Keratinocyte (primary cell): ENCODE data around the gene CENPP. TPM values are rescaled to one million over a fixed set of nuclear protein-coding genes. Genes with fewer than 3 reads are reported as not detected.

Experiments used
- DNase-seq: peaks from one replicate; pipeline ENCODE4 v3.0.0-alpha.2; 2011; ENCODE audit warnings: low read depth, missing footprints, low spot score
- FAIRE-seq: peaks from 2 replicates; lab custom pipeline; 2011; peaks lifted over from hg19 to GRCh38; lab: Jason Lieb, UNC
- H2AFZ ChIP-seq: 2 replicates; pipeline ENCODE4 v1.6.0; 2012; ENCODE audit warnings: low read length, control low read depth, inconsistent platforms; ENCODE audit not compliant: control insufficient read depth
- H3K27ac ChIP-seq: 2 replicates; pipeline ENCODE4 v1.5.1; 2011; ENCODE audit warnings: low read length; ENCODE audit not compliant: control insufficient read depth, insufficient read depth
- H3K27me3 ChIP-seq: 3 replicates; pipeline ENCODE4 v1.6.0; 2011; ENCODE audit warnings: low read length; ENCODE audit not compliant: control insufficient read depth, insufficient read depth; ENCODE audit errors: extremely low read depth
- H3K36me3 ChIP-seq, 2 experiments: 2 replicates in 1 of 2; 3 replicates in 1 of 2; pipeline ENCODE4 v1.5.1; 2011; ENCODE audit warnings: low read length in 2 of 2, mild to moderate bottlenecking in 1 of 2; ENCODE audit not compliant: control insufficient read depth in 2 of 2, insufficient read depth in 2 of 2; ENCODE audit errors: extremely low read depth in 1 of 2
- H3K4me1 ChIP-seq: 3 replicates; pipeline ENCODE4 v1.5.1; 2011; ENCODE audit warnings: low read length; ENCODE audit not compliant: control insufficient read depth, insufficient read depth; ENCODE audit errors: extremely low read depth
- H3K4me2 ChIP-seq: 3 replicates; pipeline ENCODE4 v1.6.0; 2011; ENCODE audit warnings: low read depth, low read length; ENCODE audit not compliant: control insufficient read depth, insufficient read depth; ENCODE audit errors: extremely low read depth
- H3K4me3 ChIP-seq, 3 experiments: fragments of 200-600 bp in 1 of 3; sonication (generic) in 1 of 3; 2 replicates in 2 of 3; 3 replicates in 1 of 3; pipeline ENCODE4 v1.5.1; 2011 to 2016; ENCODE audit warnings: low read length in 3 of 3, mild to moderate bottlenecking in 3 of 3, control low read depth in 2 of 3, inconsistent platforms in 1 of 3, low read depth in 1 of 3, mixed read lengths in 1 of 3, mixed run types in 1 of 3, moderate library complexity in 1 of 3; ENCODE audit not compliant: control insufficient read depth in 2 of 3, insufficient read depth in 2 of 3; ENCODE audit errors: extremely low read depth in 1 of 3
- H3K79me2 ChIP-seq: 2 replicates; pipeline ENCODE4 v1.6.0; 2012; ENCODE audit warnings: low read length; ENCODE audit not compliant: control insufficient read depth, insufficient read depth
- H3K9ac ChIP-seq: 3 replicates; pipeline ENCODE4 v1.6.0; 2011; ENCODE audit warnings: low read length; ENCODE audit not compliant: control insufficient read depth, insufficient read depth; ENCODE audit errors: extremely low read depth
- H3K9me1 ChIP-seq: 3 replicates; pipeline ENCODE4 v1.6.0; 2011; ENCODE audit warnings: low read length; ENCODE audit not compliant: control insufficient read depth, insufficient read depth; ENCODE audit errors: extremely low read depth
- H3K9me3 ChIP-seq: 2 replicates; pipeline ENCODE4 v1.5.1; 2012; ENCODE audit warnings: low read depth, low read length; ENCODE audit not compliant: control insufficient read depth
- H4K20me1 ChIP-seq: 3 replicates; pipeline ENCODE4 v1.6.0; 2011; ENCODE audit warnings: low read length; ENCODE audit not compliant: control insufficient read depth, insufficient read depth; ENCODE audit errors: extremely low read depth
- EZH2 ChIP-seq: IDR thresholded peaks from one replicate; pipeline ENCODE4 v1.6.1; 2012; ENCODE audit warnings: inconsistent platforms, mild to moderate bottlenecking, low read length, moderate library complexity
- dilution Hi-C: fragments of 300-500 bp; cut with MboI; formaldehyde crosslinking; loops from one replicate; pipeline ENCODE4 v1.7.0; 2020; ENCODE audit warnings: low sequenced_read_pairs; ENCODE audit not compliant: extremely low pct_ligation_motif_present
- polyA plus RNA-seq, 5 experiments: library from polyadenylated mRNA; depleted of rRNA in 3 of 5; stranded (reverse) in 3 of 5; stranded (forward) in 1 of 5; unstranded in 1 of 5; fragments of >200 nt; gene quantifications; 1 replicate in 1 of 5; 2 replicates in 3 of 5; 3 replicates in 1 of 5; pipeline versions ENCODE4 v1.2.1 to v1.2.3, GENCODE V29; 2011 to 2012; ENCODE audit warnings: missing spikeins in 2 of 5, low read depth in 1 of 5, low replicate concordance in 1 of 5
- TF ChIP-seq, protein P1 (sequence below), 3 experiments: IDR thresholded peaks in 1 of 3; conservative IDR thresholded peaks in 1 of 3; optimal IDR thresholded peaks in 1 of 3; 2 replicates in 2 of 3; 3 replicates in 1 of 3; pipeline versions ENCODE3 to v1.5.1; 2011; ENCODE audit warnings: low read length in 3 of 3, mild to moderate bottlenecking in 3 of 3, moderate library complexity in 2 of 3, control low read depth in 1 of 3, inconsistent platforms in 1 of 3; ENCODE audit not compliant: insufficient read depth in 2 of 3; ENCODE audit errors: extremely low read depth in 1 of 3

Gene CENPP
- polyA plus RNA-seq, 1 donor (not counting 4 experiments of a cell fraction or from before 2014, with no cell fraction given): 6.7 TPM

DNA sequence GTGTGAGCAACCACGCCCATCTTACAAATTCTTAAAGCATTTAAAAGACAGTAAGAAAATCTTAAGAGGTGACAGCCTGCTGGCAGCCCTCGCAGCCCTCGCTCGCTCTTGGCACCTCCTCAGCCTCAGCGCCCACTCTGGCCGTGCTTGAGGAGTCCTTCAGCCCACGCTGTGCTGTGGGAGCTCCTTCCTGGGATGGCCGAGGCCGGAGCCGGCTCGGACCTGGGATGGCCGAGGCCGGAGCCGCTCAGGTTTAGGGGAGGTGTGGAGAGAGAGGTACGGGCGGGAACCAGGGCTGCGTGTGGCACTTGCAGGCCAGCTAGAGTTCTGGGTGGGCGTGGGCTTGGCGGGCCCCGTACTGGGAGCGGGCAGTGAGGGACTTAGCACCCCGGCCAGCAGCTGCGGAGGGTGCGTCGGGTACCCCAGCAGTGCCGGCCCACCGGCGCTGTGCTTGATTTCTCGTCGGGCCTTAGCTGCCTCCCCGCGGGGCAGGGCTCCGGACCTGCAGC is 219.3 kb downstream of the CENPP start:
- H3K79me2 ChIP-seq: no peaks in the 10 kb centered on the region
- no peak for TF ChIP-seq EZH2
- TF ChIP-seq, protein P1, sequence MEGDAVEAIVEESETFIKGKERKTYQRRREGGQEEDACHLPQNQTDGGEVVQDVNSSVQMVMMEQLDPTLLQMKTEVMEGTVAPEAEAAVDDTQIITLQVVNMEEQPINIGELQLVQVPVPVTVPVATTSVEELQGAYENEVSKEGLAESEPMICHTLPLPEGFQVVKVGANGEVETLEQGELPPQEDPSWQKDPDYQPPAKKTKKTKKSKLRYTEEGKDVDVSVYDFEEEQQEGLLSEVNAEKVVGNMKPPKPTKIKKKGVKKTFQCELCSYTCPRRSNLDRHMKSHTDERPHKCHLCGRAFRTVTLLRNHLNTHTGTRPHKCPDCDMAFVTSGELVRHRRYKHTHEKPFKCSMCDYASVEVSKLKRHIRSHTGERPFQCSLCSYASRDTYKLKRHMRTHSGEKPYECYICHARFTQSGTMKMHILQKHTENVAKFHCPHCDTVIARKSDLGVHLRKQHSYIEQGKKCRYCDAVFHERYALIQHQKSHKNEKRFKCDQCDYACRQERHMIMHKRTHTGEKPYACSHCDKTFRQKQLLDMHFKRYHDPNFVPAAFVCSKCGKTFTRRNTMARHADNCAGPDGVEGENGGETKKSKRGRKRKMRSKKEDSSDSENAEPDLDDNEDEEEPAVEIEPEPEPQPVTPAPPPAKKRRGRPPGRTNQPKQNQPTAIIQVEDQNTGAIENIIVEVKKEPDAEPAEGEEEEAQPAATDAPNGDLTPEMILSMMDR (optimal IDR thresholded peaks at IDR 0.05 in 1 of 3, IDR thresholded peaks at IDR 0.05 in 1 of 3, conservative IDR thresholded peaks at IDR 0.05 in 1 of 3; ENCODE audit: extremely low read depth in 1 of 3, insufficient read depth in 2 of 3, low read length in 3 of 3): no peak
- no peaks in the 10 kb centered on the region for H3K9me1 ChIP-seq
- H3K27me3 ChIP-seq: no peaks in the 10 kb centered on the region
- dilution Hi-C loops: no loop called here
- no peak overlapping the region for H3K27ac ChIP-seq
- FAIRE-seq (no peak), DNase-seq (no peak)
- H3K4me3 ChIP-seq: no peak overlapping the region
- H3K9me3 ChIP-seq: no peaks in the 10 kb centered on the region
- no peak overlapping the region for H3K4me2 ChIP-seq
- no peak overlapping the region for H3K9ac ChIP-seq
- H2AFZ ChIP-seq: no peak overlapping the region
- no peaks in the 10 kb centered on the region for H3K4me1 ChIP-seq
- H4K20me1 ChIP-seq: no peaks in the 10 kb centered on the region
- no peaks in the 10 kb centered on the region for H3K36me3 ChIP-seq

DNA sequence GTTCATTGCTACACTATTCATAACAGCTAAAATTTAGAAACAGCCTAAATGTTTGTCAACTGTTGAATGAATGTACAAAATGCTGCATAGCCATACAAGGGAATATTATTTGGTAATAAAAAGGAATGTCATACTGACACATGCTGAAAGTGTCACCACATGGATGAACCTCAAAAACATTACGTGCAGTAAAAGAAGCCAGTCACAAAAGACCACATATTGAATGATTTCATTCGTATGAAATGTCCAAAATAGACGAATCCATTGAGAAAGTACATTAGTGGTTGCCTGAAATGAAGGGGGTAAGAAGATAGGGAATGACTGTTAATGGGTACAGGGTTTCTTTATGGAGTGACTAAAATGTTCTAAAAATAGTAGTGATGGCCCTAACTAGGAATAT is 221.6 kb downstream of the CENPP start:
- TF ChIP-seq, protein P1 (optimal IDR thresholded peaks at IDR 0.05 in 1 of 3, IDR thresholded peaks at IDR 0.05 in 1 of 3, conservative IDR thresholded peaks at IDR 0.05 in 1 of 3; ENCODE audit: extremely low read depth in 1 of 3, insufficient read depth in 2 of 3, low read length in 3 of 3): no peak
- no peak for TF ChIP-seq EZH2
- no peak overlapping the region for H2AFZ ChIP-seq
- H3K27ac ChIP-seq: no peak overlapping the region
- no peak overlapping the region for H3K4me3 ChIP-seq
- no peaks in the 10 kb centered on the region for H3K36me3 ChIP-seq
- FAIRE-seq (no peak), DNase-seq (no peak)
- H3K27me3 ChIP-seq: no peaks in the 10 kb centered on the region
- no peaks in the 10 kb centered on the region for H4K20me1 ChIP-seq
- no peaks in the 10 kb centered on the region for H3K9me3 ChIP-seq
- dilution Hi-C loops: no loop called here
- no peaks in the 10 kb centered on the region for H3K9me1 ChIP-seq
- no peaks in the 10 kb centered on the region for H3K79me2 ChIP-seq
- no peak overlapping the region for H3K4me2 ChIP-seq
- H3K9ac ChIP-seq: no peak overlapping the region
- H3K4me1 ChIP-seq: no peaks in the 10 kb centered on the region
